ENCODE results near the gene OTX2. TPM values are rescaled to one million over a fixed set of nuclear protein-coding genes. Genes with fewer than 3 reads are reported as not detected.

Gene OTX2
- total and polyA plus RNA-seq, 2 donors (not counting 1 experiment from before 2014, with no cell fraction given): not detected

DNA sequence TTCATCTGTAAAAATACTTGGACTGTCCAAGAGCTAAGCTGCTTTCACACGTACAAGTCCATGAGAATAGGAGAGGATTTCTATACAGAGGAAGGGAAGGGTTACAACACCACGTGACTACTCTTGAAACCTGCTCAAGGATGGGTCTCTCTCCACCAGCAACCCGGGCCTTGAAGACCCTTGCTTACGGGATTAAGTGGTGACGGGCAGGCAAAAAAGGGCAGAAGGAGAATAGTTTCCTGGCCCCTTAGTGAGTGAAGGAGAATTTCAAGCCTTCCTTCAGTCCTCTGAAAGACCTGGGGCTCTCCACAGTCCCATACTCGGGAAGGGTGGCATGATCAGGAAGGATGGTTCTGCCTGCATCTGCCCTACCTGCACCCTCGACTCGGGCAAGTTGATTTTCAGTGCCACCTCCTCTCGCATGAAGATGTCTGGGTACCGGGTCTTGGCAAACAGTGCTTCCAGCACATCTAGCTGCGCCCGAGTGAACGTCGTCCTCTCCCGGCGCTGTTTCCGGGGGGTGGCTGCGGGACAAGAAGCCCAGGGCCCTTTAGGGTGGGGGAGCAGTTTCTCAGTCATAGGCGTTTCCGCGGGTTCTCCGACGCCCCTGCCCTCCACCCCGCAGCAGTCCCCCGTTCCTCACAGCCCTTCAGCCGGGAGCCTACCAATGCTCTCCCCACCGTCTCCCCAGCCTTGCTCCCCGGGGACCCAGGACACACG is 6.3 kb downstream of the OTX2 start:
- Histone ChIP-seq H3K4me3 (replicated peaks in 1 of 4; ENCODE audit: control extremely low read depth in 1 of 4, insufficient read depth in 1 of 4, low read depth in 3 of 4, low read length in 4 of 4) (no peak overlapping the region), H3K9me3 (ENCODE audit: control insufficient read depth, insufficient read depth, low read depth, low read length) (no peaks in the 10 kb centered on the region), H3K9ac (ENCODE audit: insufficient read depth, low read length) (no peak overlapping the region), H3K27me3 (ENCODE audit: control insufficient read depth, insufficient read depth, low read length) (peaks cover 38% of the 10 kb centered on the region), H3K4me1 (ENCODE audit: control insufficient read depth, extremely low read depth, insufficient read depth, low read length) (no peaks in the 10 kb centered on the region), H3K27ac (ENCODE audit: insufficient read depth, low read length) (no peak overlapping the region), H3K4me2 (ENCODE audit: extremely low read depth, insufficient read depth, low read length) (no peak overlapping the region), H2AFZ (ENCODE audit: low read length) (no peak overlapping the region), H3K79me2 (ENCODE audit: control insufficient read depth, insufficient read depth, low read length) (no peaks in the 10 kb centered on the region), H3K36me3 (ENCODE audit: control insufficient read depth, insufficient read depth, low read length) (no peaks in the 10 kb centered on the region), H4K20me1 (ENCODE audit: control insufficient read depth, extremely low read depth, insufficient read depth, low read length) (no peaks in the 10 kb centered on the region)
- no peak for TF ChIP-seq CTCF (conservative IDR thresholded peaks at IDR 0.05 in 1 of 2, IDR thresholded peaks at IDR 0.05 in 1 of 2; ENCODE audit: low read depth in 1 of 2, low read length in 2 of 2)
- TF ChIP-seq EZH2 (IDR thresholded peaks at IDR 0.05; ENCODE audit: low read length, missing control alignments): peak; percentile 28
- DNase-seq (ENCODE audit: low read depth in 2 of 2): no peak

GRCh38 chr14:56801920-56802319 is 8.4 kb downstream of the OTX2 start:
- Histone ChIP-seq H4K20me1 (ENCODE audit: control insufficient read depth, extremely low read depth, insufficient read depth, low read length) (no peaks in the 10 kb centered on the region), H3K4me3 (replicated peaks in 1 of 4; ENCODE audit: control extremely low read depth in 1 of 4, insufficient read depth in 1 of 4, low read depth in 3 of 4, low read length in 4 of 4) (no peak overlapping the region), H3K4me2 (ENCODE audit: extremely low read depth, insufficient read depth, low read length) (no peak overlapping the region), H3K4me1 (ENCODE audit: control insufficient read depth, extremely low read depth, insufficient read depth, low read length) (no peaks in the 10 kb centered on the region), H3K9ac (ENCODE audit: insufficient read depth, low read length) (no peak overlapping the region), H3K36me3 (ENCODE audit: control insufficient read depth, insufficient read depth, low read length) (no peaks in the 10 kb centered on the region), H3K27me3 (ENCODE audit: control insufficient read depth, insufficient read depth, low read length) (peaks cover 47% of the 10 kb centered on the region), H3K79me2 (ENCODE audit: control insufficient read depth, insufficient read depth, low read length) (no peaks in the 10 kb centered on the region), H3K9me3 (ENCODE audit: control insufficient read depth, insufficient read depth, low read depth, low read length) (no peaks in the 10 kb centered on the region), H2AFZ (ENCODE audit: low read length) (no peak overlapping the region), H3K27ac (ENCODE audit: insufficient read depth, low read length) (no peak overlapping the region)
- no peak for DNase-seq (ENCODE audit: low read depth in 2 of 2)
- no peak for TF ChIP-seq CTCF (conservative IDR thresholded peaks at IDR 0.05 in 1 of 2, IDR thresholded peaks at IDR 0.05 in 1 of 2; ENCODE audit: low read depth in 1 of 2, low read length in 2 of 2)
- no peak for TF ChIP-seq EZH2 (IDR thresholded peaks at IDR 0.05; ENCODE audit: low read length, missing control alignments)

- no peaks in the 10 kb centered on the region for H3K79me2 ChIP-seq (ENCODE audit: control insufficient read depth, insufficient read depth, low read length)
- DNase-seq (ENCODE audit: low read depth in 2 of 2): no peak
- peak; percentile 4 for TF ChIP-seq EZH2 (IDR thresholded peaks at IDR 0.05; ENCODE audit: low read length, missing control alignments)
- TF ChIP-seq CTCF (conservative IDR thresholded peaks at IDR 0.05 in 1 of 2, IDR thresholded peaks at IDR 0.05 in 1 of 2; ENCODE audit: low read depth in 1 of 2, low read length in 2 of 2): no peak
- no peak overlapping the region for H3K4me3 ChIP-seq (replicated peaks in 1 of 4; ENCODE audit: control extremely low read depth in 1 of 4, insufficient read depth in 1 of 4, low read depth in 3 of 4, low read length in 4 of 4)
- no peaks in the 10 kb centered on the region for H4K20me1 ChIP-seq (ENCODE audit: control insufficient read depth, extremely low read depth, insufficient read depth, low read length)
- no peak overlapping the region for H3K9ac ChIP-seq (ENCODE audit: insufficient read depth, low read length)
- no peaks in the 10 kb centered on the region for H3K9me3 ChIP-seq (ENCODE audit: control insufficient read depth, insufficient read depth, low read depth, low read length)
- no peak overlapping the region for H3K4me2 ChIP-seq (ENCODE audit: extremely low read depth, insufficient read depth, low read length)
- H3K27me3 ChIP-seq (ENCODE audit: control insufficient read depth, insufficient read depth, low read length): peaks cover 63% of the 10 kb centered on the region
- no peak overlapping the region for H3K27ac ChIP-seq (ENCODE audit: insufficient read depth, low read length)
- no peaks in the 10 kb centered on the region for H3K4me1 ChIP-seq (ENCODE audit: control insufficient read depth, extremely low read depth, insufficient read depth, low read length)
- H2AFZ ChIP-seq (ENCODE audit: low read length): no peak overlapping the region
- H3K36me3 ChIP-seq (ENCODE audit: control insufficient read depth, insufficient read depth, low read length): no peaks in the 10 kb centered on the region
These were observed 11.0 kb downstream of the OTX2 start for GRCh38 chr14:56799343-56799645.
